Measurements from ENCODE around the gene SLC7A6. TPM values are rescaled to one million over a fixed set of nuclear protein-coding genes. Genes with fewer than 3 reads are reported as not detected.

SLC7A6 gene
- total RNA-seq, 1 donor from 2014 or later = 47.3 TPM

GRCh38 chr16:68298312-68298711, 34.0 kb downstream of the SLC7A6 start:
- no peaks in the 10 kb centered on the region for H3K9me3 Mint-ChIP-seq
- TF ChIP-seq CTCF (conservative IDR thresholded peaks at IDR 0.05) = no peak
- no peaks in the 10 kb centered on the region for H3K27me3 Mint-ChIP-seq
- H3K4me3 Mint-ChIP-seq = no peak overlapping the region
- peaks cover 7% of the 10 kb centered on the region for H3K4me1 Mint-ChIP-seq (ENCODE audit: unreplicated experiment)
- no peak for DNase-seq (ENCODE audit: extremely low spot score, unreplicated experiment)
- H3K36me3 Mint-ChIP-seq = peaks cover 16% of the 10 kb centered on the region
- H3K27ac Mint-ChIP-seq = no peak overlapping the region

GRCh38 chr16:68298907-68299561, 34.7 kb downstream of the SLC7A6 start:
- Mint-ChIP-seq H3K4me3 (no peak overlapping the region), H3K27me3 (no peaks in the 10 kb centered on the region), H3K4me1 (ENCODE audit: unreplicated experiment) (peaks cover 7% of the 10 kb centered on the region), H3K9me3 (no peaks in the 10 kb centered on the region), H3K36me3 (peaks cover 21% of the 10 kb centered on the region), H3K27ac (no peak overlapping the region)
- no peak for TF ChIP-seq CTCF (conservative IDR thresholded peaks at IDR 0.05)
- no peak for DNase-seq (ENCODE audit: extremely low spot score, unreplicated experiment)

- Mint-ChIP-seq H3K27ac (no peak overlapping the region), H3K27me3 (no peaks in the 10 kb centered on the region), H3K4me3 (no peak overlapping the region), H3K36me3 (peaks cover 23% of the 10 kb centered on the region), H3K9me3 (no peaks in the 10 kb centered on the region), H3K4me1 (ENCODE audit: unreplicated experiment) (peaks cover 7% of the 10 kb centered on the region)
- no peak for DNase-seq (ENCODE audit: extremely low spot score, unreplicated experiment)
- no peak for TF ChIP-seq CTCF (conservative IDR thresholded peaks at IDR 0.05)
Measured at GRCh38 chr16:68299571-68300453, 35.5 kb downstream of the SLC7A6 start.

- Mint-ChIP-seq H3K4me3 (no peak overlapping the region), H3K36me3 (peaks cover 29% of the 10 kb centered on the region), H3K27ac (no peak overlapping the region), H3K27me3 (no peaks in the 10 kb centered on the region), H3K9me3 (no peaks in the 10 kb centered on the region), H3K4me1 (ENCODE audit: unreplicated experiment) (peaks cover 7% of the 10 kb centered on the region)
- DNase-seq (ENCODE audit: extremely low spot score, unreplicated experiment) = no peak
- TF ChIP-seq CTCF (conservative IDR thresholded peaks at IDR 0.05) = no peak
Measured at GRCh38 chr16:68300734-68301459, 36.6 kb downstream of the SLC7A6 start.

- H3K36me3 Mint-ChIP-seq = peaks cover 24% of the 10 kb centered on the region
- TF ChIP-seq CTCF (conservative IDR thresholded peaks at IDR 0.05) = no peak
- H3K27me3 Mint-ChIP-seq = no peaks in the 10 kb centered on the region
- peaks cover 9% of the 10 kb centered on the region for H3K4me1 Mint-ChIP-seq (ENCODE audit: unreplicated experiment)
- H3K27ac Mint-ChIP-seq = no peak overlapping the region
- no peaks in the 10 kb centered on the region for H3K9me3 Mint-ChIP-seq
- DNase-seq (ENCODE audit: extremely low spot score, unreplicated experiment) = no peak
- H3K4me3 Mint-ChIP-seq = no peak overlapping the region
Measured at GRCh38 chr16:68306633-68307032, 42.3 kb downstream of the SLC7A6 start.

Measured in type B pancreatic cell (in vitro differentiated cells).